ENCODE measurements around the gene TERB2. TPM values are rescaled to one million over a fixed set of nuclear protein-coding genes. Genes with fewer than 3 reads are reported as not detected.
"Not testable (repeated sequence)": the region's sequence is repeated elsewhere in the genome, so short reads cannot be mapped to it uniquely, and the experiment has no call there.

TERB2 gene, protein sequence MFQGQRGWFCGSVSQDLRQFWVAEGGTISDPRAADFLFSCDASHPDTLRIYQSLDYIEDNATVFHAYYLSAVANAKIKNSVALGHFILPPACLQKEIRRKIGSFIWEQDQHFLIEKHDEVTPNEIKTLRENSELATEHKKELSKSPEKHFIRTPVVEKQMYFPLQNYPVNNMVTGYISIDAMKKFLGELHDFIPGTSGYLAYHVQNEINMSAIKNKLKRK
- not detected in 2 replicates for total RNA-seq (2021)
- Bru-seq, nascent RNA = not detected
- BruChase-seq, experiment 1, labeled RNA remaining after a 2-hour chase = not detected
- not detected for BruChase-seq, experiment 2, labeled RNA remaining after a 6-hour chase
- long read RNA-seq = 0 reads

DNA sequence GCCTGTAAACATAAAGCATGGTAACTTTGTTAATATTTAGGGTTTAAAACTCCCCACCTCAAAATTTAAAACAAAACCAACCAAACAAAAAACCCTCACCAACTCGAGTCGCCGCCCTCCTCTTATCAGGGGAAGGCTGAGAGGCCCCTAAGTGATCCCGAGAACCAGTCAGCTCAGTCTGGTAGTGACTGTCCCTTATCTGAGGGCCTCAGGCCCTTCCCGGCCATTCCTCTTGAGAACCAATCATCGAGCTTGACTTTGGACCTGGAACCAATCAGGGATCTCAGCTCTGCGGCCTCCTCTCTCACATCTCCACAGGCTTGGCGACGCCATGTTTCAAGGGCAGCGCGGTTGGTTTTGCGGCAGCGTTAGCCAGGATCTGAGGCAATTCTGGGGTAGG, at the start of gene TERB2:
Gene TERB2 (plus strand): TSS at position 300 of the 400 bp plus-strand sequence. CDS start 32 bp downstream, at position 332.
- Histone ChIP-seq H3K9me2 (ENCODE audit: insufficient read depth) (no peaks in the 10 kb centered on the region), H3K4me2 (no peak within 1 kb of the TSS), H3K36me3 (ENCODE audit: low read depth) (no peaks in the 10 kb centered on the region), H2AFZ (no peak within 1 kb of the TSS), H4K20me1 (ENCODE audit: insufficient read depth) (no peaks in the 10 kb centered on the region), H3F3A (ENCODE audit: insufficient read depth, low read depth) (no peaks in the 10 kb centered on the region), H3K27ac (no peak within 1 kb of the TSS), H3K79me2 (ENCODE audit: low read depth) (no peaks in the 10 kb centered on the region), H3K27me3 (ENCODE audit: insufficient read depth, low read depth) (no peaks in the 10 kb centered on the region), H3K4me1 (replicated peaks; ENCODE audit: insufficient read depth) (no peaks in the 10 kb centered on the region), H3K4me3 (no peak within 1 kb of the TSS), H3K9me3 (ENCODE audit: insufficient read depth, low read depth) (no peaks in the 10 kb centered on the region)
- no TSS peak for BruUV-seq (replicated peaks)
- TF ChIP-seq, protein P1, sequence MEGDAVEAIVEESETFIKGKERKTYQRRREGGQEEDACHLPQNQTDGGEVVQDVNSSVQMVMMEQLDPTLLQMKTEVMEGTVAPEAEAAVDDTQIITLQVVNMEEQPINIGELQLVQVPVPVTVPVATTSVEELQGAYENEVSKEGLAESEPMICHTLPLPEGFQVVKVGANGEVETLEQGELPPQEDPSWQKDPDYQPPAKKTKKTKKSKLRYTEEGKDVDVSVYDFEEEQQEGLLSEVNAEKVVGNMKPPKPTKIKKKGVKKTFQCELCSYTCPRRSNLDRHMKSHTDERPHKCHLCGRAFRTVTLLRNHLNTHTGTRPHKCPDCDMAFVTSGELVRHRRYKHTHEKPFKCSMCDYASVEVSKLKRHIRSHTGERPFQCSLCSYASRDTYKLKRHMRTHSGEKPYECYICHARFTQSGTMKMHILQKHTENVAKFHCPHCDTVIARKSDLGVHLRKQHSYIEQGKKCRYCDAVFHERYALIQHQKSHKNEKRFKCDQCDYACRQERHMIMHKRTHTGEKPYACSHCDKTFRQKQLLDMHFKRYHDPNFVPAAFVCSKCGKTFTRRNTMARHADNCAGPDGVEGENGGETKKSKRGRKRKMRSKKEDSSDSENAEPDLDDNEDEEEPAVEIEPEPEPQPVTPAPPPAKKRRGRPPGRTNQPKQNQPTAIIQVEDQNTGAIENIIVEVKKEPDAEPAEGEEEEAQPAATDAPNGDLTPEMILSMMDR (conservative IDR thresholded peaks at IDR 0.05) = no peak
- no peak for TF ChIP-seq EZH2 (IDR thresholded peaks at IDR 0.05; ENCODE audit: low read depth)
- CTCF ChIA-PET = no interaction called here
- POLR2A ChIA-PET (ENCODE audit: unreplicated experiment) = no interaction called here
- intact Hi-C loops (cut with micrococcal nuclease; ENCODE audit: unreplicated experiment) = no loop called here
- no peak for DNase-seq

DNA sequence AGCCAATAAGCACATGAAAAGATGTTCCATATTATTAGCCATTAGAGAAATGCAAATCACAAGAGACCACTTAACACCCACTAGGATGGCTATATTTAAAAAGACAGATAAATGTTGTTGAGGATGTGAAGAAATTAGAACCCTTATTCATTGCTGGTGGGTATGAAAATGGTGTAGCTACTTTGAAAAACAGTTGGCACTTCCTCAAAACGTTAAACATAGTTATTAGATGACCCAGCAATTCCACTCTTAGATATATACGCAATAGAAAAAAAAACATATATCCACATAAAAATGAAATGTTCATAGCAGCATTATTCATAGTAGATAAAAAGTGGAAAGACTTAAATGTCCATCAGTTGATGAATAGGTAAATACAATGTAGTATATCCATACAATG, 47.1 kb upstream of the TERB2 start:
- Histone ChIP-seq H4K20me1 (ENCODE audit: insufficient read depth) (no peaks in the 10 kb centered on the region), H3K4me1 (replicated peaks; ENCODE audit: insufficient read depth) (no peaks in the 10 kb centered on the region), H3K36me3 (ENCODE audit: low read depth) (no peaks in the 10 kb centered on the region), H2AFZ (no peak overlapping the region), H3K79me2 (ENCODE audit: low read depth) (no peaks in the 10 kb centered on the region), H3K27ac (no peak overlapping the region), H3K9me2 (ENCODE audit: insufficient read depth) (no peaks in the 10 kb centered on the region), H3K27me3 (ENCODE audit: insufficient read depth, low read depth) (no peaks in the 10 kb centered on the region), H3K4me2 (no peak overlapping the region), H3F3A (ENCODE audit: insufficient read depth, low read depth) (no peaks in the 10 kb centered on the region), H3K9me3 (ENCODE audit: insufficient read depth, low read depth) (no peaks in the 10 kb centered on the region), H3K4me3 (no peak overlapping the region)
- TF ChIP-seq, protein P1 (conservative IDR thresholded peaks at IDR 0.05) = no peak
- TF ChIP-seq EZH2 (IDR thresholded peaks at IDR 0.05; ENCODE audit: low read depth) = no peak
- DNase-seq = no peak
- intact Hi-C loops (cut with micrococcal nuclease; ENCODE audit: unreplicated experiment) = no loop called here
- BruUV-seq (replicated peaks) = no TSS peak
- CTCF ChIA-PET = no interaction called here
- POLR2A ChIA-PET (ENCODE audit: unreplicated experiment) = interaction anchor here (0.6 kb wide), 1 partner anchor 484 kb away, joined by 4 read pairs; no protein-coding TSS in a partner anchor

DNA sequence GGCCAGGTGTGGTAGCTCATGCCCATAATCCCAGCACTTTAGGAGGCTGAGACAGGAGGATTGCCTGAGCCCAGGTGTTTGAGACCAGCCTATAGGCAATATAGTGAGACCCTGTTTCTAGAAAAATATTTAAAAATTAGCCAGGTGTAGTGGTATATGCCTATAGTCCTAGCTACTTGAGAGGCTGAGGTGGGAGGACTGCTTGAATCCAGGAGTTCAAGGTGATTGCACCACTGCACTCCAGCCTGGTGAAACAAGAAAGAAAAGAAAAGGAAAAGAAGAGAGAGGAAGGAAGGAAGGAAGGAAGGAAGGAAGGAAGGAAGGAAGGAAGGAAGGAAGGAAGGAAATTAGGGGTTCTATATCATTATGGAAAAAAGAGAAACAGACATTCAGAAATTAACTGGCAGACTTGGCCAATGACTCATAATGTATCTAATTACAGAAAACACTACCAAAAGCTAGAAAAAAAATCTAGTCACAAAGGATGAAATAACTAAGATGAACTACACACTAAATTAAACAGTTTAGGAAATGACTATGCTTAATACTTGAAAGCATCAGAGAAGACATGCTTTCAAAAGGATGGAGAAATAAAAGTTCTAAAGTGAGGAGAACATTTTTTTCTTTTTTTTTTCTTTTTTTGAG, 45.4 kb upstream of the TERB2 start:
- H3K4me2 ChIP-seq = no peak overlapping the region
- intact Hi-C loops (cut with micrococcal nuclease; ENCODE audit: unreplicated experiment) = no loop called here
- no peak overlapping the region for H3K4me3 ChIP-seq
- no peak for DNase-seq
- ChIA-PET POLR2A (ENCODE audit: unreplicated experiment) (no interaction called here), CTCF (no interaction called here)
- no peaks in the 10 kb centered on the region for H3K36me3 ChIP-seq (ENCODE audit: low read depth)
- no peaks in the 10 kb centered on the region for H3F3A ChIP-seq (ENCODE audit: insufficient read depth, low read depth)
- no peaks in the 10 kb centered on the region for H3K9me3 ChIP-seq (ENCODE audit: insufficient read depth, low read depth)
- BruUV-seq (replicated peaks) = no TSS peak
- H3K4me1 ChIP-seq (replicated peaks; ENCODE audit: insufficient read depth) = no peaks in the 10 kb centered on the region
- H2AFZ ChIP-seq = no peak overlapping the region
- H3K9me2 ChIP-seq (ENCODE audit: insufficient read depth) = no peaks in the 10 kb centered on the region
- H3K79me2 ChIP-seq (ENCODE audit: low read depth) = no peaks in the 10 kb centered on the region
- no peaks in the 10 kb centered on the region for H4K20me1 ChIP-seq (ENCODE audit: insufficient read depth)
- H3K27ac ChIP-seq = no peak overlapping the region
- no peaks in the 10 kb centered on the region for H3K27me3 ChIP-seq (ENCODE audit: insufficient read depth, low read depth)
- TF ChIP-seq EZH2 (IDR thresholded peaks at IDR 0.05; ENCODE audit: low read depth) = no peak
- TF ChIP-seq, protein P1 (conservative IDR thresholded peaks at IDR 0.05) = no peak

DNA sequence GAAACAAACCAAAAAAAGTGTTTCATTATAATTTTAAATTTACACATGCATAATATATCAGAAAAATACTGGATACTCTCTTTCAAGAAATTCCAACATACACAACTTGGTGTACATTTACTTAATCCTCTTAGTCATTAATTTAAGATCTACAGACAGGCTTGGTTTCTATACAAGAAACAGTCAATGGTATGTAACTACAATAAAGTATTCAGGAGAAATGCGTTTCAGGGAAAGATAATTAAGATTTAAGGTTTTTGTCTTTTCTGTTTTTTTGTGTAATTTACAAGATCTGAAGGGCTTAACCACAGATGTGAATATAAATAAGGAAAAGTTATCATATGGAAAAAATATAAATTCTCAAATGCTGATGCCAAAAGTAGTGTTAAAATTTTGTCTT, 44.3 kb upstream of the TERB2 start:
- POLR2A ChIA-PET (ENCODE audit: unreplicated experiment); H2AFZ ChIP-seq; H3K4me2 ChIP-seq; DNase-seq; H3K79me2 ChIP-seq (ENCODE audit: low read depth); H4K20me1 ChIP-seq (ENCODE audit: insufficient read depth); H3K4me3 ChIP-seq; BruUV-seq (replicated peaks); H3K4me1 ChIP-seq (replicated peaks; ENCODE audit: insufficient read depth); H3K9me3 ChIP-seq (ENCODE audit: insufficient read depth, low read depth); H3K27me3 ChIP-seq (ENCODE audit: insufficient read depth, low read depth); H3K27ac ChIP-seq; H3K9me2 ChIP-seq (ENCODE audit: insufficient read depth); H3K36me3 ChIP-seq (ENCODE audit: low read depth); H3F3A ChIP-seq (ENCODE audit: insufficient read depth, low read depth); CTCF ChIA-PET; intact Hi-C loops (cut with micrococcal nuclease; ENCODE audit: unreplicated experiment): not testable (repeated sequence)

DNA sequence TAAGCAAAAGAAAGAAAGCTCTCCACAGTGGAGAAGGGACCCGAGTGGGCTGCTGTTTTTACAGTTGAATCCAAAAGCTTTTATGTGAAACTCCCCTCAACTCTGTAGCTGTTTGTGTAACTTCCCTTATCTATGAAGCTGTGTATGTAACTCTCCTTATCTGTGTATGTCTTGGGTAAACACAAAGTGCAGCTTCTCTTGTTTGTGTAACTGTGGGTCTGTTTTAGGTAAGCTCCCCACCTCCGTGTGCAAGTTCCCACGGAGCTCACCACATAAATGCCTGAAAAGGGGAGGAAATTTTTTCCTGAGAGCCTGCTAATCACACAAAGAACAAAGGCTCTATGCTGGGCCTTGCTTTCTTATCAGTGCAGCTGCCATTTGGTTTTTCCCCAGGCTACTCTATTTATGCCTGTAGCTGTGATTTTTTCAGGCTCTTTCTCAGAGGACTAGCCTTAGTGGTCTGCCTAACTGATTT, 43.5 kb upstream of the TERB2 start:
- H3K27ac ChIP-seq; H4K20me1 ChIP-seq (ENCODE audit: insufficient read depth); H3K36me3 ChIP-seq (ENCODE audit: low read depth); H3K4me1 ChIP-seq (replicated peaks; ENCODE audit: insufficient read depth); CTCF ChIA-PET; H2AFZ ChIP-seq; H3K79me2 ChIP-seq (ENCODE audit: low read depth); H3K27me3 ChIP-seq (ENCODE audit: insufficient read depth, low read depth); H3K9me3 ChIP-seq (ENCODE audit: insufficient read depth, low read depth); H3K4me2 ChIP-seq; H3K4me3 ChIP-seq; DNase-seq; H3K9me2 ChIP-seq (ENCODE audit: insufficient read depth); H3F3A ChIP-seq (ENCODE audit: insufficient read depth, low read depth); POLR2A ChIA-PET (ENCODE audit: unreplicated experiment); intact Hi-C loops (cut with micrococcal nuclease; ENCODE audit: unreplicated experiment); BruUV-seq (replicated peaks): not testable (repeated sequence)

All from PC-9 (cell line).